Coronary artery (tissue), 2 donors: ENCODE results near the gene QRICH1.
A peak's percentile ranks its signal among the peaks of the same experiment; 100 is the strongest.
"Not testable (repeated sequence)": the region's sequence is repeated elsewhere in the genome, so short reads cannot be mapped to it uniquely, and the experiment has no call there.

Source experiments
- DNase-seq: peaks from one replicate; pipeline ENCODE4 v3.0.0-alpha.2; 2017; ENCODE audit warnings: low spot score
- H3K27ac ChIP-seq, 2 donors: fragments of 200-600 bp; sonication (generic); one replicate each; pipeline ENCODE4 v1.5.1; 2016 to 2019
- H3K4me3 ChIP-seq: fragments of 200-600 bp; sonication (generic); 2 replicates; pipeline ENCODE4 v1.5.1; 2016; ENCODE audit warnings: mild to moderate bottlenecking, moderate library complexity
- TF ChIP-seq, protein P1 (sequence below): fragments of 200-600 bp; sonication (generic); IDR thresholded peaks from one replicate; pipeline ENCODE4 v1.5.1; 2019; ENCODE audit warnings: antibody characterized with exemption

QRICH1 gene

DNA sequence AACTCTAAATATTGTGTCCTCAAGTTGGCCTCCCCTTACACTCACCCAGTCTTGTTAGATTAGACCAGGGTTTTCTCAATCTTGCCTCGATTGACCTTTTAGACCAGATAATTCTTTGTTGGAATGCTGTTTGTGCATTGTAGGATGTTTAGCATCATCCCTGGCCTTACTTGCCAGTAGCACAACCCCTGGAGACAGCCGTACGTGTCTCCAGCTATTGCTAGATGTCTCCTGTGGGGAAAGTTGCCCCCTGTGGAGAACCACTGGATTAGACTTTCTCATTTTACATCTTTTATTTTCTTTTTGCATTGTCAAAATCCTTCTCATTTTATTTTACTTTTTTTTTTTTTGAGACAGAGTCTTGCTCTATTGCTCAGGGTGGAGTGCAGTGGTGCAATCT is 84.5 kb downstream of the QRICH1 start:
- DNase-seq, result no peak
- no peak overlapping the region for H3K27ac ChIP-seq
- no peak overlapping the region for H3K4me3 ChIP-seq
- TF ChIP-seq, protein P1, sequence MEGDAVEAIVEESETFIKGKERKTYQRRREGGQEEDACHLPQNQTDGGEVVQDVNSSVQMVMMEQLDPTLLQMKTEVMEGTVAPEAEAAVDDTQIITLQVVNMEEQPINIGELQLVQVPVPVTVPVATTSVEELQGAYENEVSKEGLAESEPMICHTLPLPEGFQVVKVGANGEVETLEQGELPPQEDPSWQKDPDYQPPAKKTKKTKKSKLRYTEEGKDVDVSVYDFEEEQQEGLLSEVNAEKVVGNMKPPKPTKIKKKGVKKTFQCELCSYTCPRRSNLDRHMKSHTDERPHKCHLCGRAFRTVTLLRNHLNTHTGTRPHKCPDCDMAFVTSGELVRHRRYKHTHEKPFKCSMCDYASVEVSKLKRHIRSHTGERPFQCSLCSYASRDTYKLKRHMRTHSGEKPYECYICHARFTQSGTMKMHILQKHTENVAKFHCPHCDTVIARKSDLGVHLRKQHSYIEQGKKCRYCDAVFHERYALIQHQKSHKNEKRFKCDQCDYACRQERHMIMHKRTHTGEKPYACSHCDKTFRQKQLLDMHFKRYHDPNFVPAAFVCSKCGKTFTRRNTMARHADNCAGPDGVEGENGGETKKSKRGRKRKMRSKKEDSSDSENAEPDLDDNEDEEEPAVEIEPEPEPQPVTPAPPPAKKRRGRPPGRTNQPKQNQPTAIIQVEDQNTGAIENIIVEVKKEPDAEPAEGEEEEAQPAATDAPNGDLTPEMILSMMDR, result no peak

DNA sequence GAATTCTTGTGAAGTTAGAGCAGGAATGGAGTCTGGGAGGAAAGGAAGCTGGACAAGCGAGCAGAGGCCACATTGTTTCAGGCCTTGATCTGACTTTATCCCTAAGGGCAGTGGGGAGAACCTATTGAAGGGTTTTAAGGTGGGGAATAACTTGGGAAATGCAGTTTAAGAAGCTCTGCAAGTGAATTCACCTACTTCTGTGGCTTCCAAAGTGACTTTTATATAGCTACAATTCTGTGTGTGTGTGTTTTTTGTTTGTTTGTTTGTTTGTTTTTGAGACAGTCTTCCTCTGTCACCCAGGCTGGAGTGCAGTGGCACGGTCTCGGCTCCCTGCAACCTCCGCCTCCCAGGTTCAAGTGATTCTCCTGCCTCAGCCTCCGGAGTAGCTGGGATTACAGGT is 85.2 kb downstream of the QRICH1 start:
- peak overlapping the region; percentile 91 for H3K4me3 ChIP-seq
- DNase-seq, result not testable (repeated sequence)
- peak overlapping the region; percentile 89 to 91 for H3K27ac ChIP-seq

DNA sequence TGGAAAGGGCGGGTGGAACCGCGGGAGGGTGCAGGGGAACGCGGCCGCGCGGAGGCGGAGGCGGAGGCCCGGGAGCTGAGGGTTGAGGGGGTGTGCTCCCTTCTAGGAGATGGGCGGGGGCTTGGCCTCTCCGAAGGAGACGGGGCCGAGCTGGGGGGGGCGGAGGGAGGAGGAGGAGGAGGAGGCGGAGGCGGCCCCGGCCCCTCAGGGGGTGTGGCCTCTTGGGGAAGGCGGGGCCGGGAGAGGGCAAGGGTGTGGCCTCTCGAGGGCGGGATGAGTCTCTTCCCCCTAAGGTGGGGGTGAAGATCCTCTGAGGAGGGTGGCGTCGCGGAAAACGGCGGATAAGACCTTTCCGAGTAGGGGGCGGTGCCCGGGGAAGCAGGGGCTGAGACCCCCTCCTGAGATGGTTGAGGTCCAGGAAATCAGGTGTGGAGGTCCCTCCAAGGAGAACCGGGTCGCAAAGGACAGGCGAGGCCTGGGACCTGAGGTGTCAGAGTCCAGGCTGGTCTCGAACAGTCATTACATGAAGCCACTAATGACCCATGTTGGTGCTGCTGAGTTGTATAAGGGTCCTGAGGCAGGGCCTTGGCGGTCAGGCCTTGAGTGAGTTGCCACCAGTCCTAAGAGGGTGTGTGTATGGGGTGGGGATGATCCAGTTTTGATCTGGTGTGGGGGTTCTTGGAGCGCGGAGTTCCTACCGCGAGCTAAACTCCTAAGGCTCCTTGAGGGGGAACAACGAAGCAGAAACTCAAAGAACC is 85.9 kb downstream of the QRICH1 start:
- peak; percentile 93 for DNase-seq
- TF ChIP-seq, protein P1, result no peak
- H3K4me3 ChIP-seq, result peak overlapping the region; percentile 91

DNA sequence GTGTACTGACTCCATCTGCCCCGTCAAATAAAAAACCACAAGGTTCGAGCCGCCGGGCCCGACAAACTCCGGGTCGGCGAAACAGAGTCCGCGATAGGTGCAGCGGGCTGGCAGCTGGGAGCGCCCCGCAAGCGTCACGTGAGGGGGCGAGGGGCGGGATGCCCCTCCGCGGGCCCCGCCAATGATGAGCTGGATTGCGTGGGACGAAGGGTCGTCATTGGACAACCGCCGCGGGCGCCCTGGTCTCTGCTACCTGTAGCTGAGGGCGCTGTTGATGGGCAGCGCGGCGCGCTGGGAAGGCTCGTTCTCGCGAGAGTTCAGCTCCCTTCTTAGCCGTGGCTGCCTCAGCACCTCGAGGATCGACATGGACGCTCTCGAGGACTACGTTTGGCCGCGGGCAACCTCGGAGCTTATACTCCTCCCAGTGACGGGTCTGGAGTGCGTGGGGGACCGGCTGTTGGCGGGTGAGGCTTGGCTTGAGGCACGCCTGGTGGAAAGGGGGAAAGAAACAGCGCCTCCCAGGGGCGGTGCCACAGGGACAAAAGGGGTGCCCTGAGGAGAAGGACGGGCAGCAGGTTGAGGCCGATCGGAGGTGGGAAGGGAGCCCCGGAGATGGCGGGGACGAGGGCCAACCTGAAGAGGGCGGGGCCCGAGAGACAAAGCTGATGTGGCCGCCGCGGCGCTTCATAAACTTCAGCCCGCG is 86.7 kb downstream of the QRICH1 start, which contains the start of gene WDR6:
Gene WDR6, plus strand, starts transcription at position 324 of the 703 bp plus-strand sequence. Its CDS starts 41 bp downstream, at position 365.
- H3K4me3 ChIP-seq, result peak within 1 kb of the TSS; percentile 91
- DNase-seq, result peak; percentile 98
- TF ChIP-seq, protein P1, result no peak
- peak within 1 kb of the TSS; percentile 89 to 91 for H3K27ac ChIP-seq

More for the DNA sequence above, 85.9 kb downstream of the QRICH1 start:
- peak overlapping the region; percentile 89 to 91 for H3K27ac ChIP-seq

DNA sequence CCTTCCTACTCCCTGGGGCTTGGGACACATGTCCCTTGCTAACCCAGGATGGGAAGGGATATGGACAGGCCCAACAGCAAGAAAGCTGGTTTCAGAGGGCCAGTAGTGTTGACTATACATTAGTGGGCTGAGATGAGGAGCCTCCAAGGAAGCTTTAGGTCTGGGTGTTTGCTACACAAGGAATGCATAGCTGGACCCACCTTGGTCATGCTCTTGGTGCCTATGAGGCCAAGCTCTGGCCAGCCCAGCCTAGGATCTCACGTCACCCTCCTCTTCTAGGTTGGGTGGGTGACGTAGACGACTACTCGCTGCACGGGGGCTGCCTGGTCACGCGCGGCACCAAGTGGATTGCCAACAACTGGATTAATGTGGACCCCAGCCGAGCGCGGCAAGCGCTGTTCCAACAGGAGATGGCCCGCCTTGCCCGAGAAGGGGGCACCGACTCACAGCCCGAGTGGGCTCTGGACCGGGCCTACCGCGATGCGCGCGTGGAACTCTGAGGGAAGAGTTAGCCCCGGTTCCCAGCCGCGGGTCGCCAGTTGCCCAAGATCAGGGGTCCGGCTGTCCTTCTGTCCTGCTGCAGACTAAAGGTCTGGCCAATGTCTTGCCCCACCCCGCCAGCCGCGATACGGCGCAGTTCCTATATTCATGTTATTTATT is 87.3 kb downstream of the QRICH1 start:
- peak overlapping the region; percentile 89 to 91 for H3K27ac ChIP-seq
- TF ChIP-seq, protein P1, result no peak
- peak overlapping the region; percentile 91 for H3K4me3 ChIP-seq
- no peak for DNase-seq

DNA sequence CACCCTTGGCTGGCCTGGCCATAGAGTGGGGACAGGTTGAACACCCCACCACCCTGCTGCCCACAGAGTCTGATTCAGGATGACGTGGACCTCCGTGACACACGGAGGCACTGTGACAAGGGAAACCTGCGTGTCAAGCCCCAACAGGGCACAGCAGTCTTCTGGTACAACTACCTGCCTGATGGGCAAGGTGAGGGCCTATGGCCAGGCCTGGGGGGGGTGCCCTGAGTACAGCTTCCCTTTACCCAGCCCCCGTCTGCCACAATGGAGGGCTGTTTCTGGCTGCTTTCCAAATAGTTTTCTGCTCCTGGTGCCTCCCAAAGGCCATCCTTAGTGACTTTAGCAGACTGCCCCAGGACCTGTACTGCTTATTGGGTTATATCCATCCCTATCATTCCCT is 87.9 kb downstream of the QRICH1 start:
- peak overlapping the region; percentile 89 to 91 for H3K27ac ChIP-seq
- TF ChIP-seq, protein P1, result no peak
- DNase-seq, result no peak
- peak overlapping the region; percentile 91 for H3K4me3 ChIP-seq

DNA sequence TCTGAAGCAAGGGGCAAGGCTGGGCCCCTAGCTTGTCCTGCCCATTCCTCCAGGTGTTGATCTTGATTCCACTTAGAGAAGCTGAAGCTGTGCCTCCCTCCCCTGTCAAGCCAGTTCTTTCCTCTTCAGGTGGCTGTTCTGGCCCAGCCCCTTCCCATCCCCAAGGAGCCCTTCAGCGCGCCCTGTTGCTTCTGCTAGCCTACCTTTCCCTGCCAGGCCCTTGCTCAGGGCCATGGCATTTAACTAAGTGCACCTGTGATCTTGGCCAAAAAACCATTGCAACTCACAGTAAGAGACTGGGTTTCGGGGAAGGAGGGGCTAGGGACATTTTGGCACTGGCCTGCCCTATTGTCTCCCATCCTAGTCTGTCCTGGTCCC is 88.6 kb downstream of the QRICH1 start:
- Histone ChIP-seq H3K27ac (no peak overlapping the region), H3K4me3 (no peak overlapping the region)
- DNase-seq, result no peak
- TF ChIP-seq, protein P1, result no peak
